Inferior parietal cortex (tissue), 1 donor: ENCODE data around the gene HIP1R.

Experiments
- DNase-seq: peaks from one replicate; pipeline ENCODE4 v3.0.0-alpha.2; 2016; ENCODE audit errors: extremely low spot score

Gene HIP1R

DNA sequence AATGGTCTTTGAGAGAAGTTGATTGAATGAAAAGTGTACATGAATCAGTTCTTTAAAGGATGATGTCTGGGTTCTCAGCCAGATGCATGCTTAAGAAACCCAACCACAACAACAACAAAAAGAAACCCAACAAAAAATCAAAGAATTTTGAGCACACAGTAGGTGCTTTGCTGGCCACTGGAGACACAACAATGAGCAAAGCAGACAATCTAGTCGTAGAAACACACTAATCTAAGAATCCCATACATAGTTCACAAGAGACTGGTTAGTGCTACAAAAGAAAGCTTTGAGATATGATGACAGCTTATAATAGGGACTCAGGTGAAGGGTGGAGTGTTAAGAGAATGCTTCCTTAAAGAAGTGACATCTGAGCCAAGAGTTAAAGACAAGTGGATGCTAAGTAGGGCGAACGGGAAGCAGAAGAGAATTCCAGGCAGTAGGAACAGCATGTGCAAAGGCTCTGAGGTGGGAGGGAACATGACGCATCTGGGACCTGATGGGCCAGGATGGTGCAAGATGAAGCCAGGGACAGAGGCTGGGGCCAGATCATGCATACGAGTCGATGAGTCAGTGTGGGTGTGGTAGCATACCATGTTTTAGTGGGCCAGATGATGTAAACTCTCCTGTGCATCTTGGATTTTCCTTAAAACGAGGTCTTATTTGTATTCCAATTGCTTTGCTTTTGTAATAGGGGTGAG, 4.6 kb upstream of the HIP1R start:
- DNase-seq: no peak

DNA sequence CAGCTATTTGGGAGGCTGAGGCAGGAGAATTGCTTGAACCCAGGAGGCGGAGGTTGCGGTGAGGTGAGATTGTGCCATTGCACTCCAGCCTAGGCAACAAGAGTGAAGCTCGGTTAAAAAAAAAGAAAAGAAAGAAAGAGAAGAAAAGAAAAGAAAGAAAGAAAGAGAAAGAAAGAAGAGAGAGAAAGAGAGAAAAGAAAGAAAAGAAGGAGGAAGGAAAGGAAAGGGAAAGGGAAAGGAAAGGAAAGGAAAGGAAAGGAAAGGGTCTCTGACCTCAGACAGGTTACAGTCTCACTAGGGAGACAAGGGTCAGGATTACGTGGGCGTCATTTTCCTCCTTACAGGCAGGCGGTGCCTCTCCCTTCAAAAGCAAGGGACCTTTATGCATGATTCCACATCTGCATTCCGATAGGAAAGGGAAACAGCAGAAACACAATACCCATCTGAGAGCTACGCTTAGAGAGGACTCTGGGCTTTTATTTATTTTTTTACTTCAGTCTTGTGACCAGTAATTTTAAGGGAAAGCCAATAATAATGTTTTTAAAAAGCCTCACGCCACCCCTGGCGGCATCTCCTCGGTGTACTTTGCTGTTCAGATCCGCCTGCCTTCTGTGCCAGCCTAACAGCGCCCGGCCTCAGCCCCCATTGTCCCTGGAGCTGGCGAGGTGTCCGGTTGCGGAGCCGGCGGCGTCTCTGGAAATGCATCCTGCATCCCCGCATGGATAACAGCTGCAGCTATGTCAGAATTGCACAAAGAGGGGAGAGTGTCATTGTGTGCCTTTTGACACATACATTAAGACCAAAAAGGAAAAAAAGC, 945 bp upstream of the HIP1R start:
- peak; percentile 64 for DNase-seq

DNA sequence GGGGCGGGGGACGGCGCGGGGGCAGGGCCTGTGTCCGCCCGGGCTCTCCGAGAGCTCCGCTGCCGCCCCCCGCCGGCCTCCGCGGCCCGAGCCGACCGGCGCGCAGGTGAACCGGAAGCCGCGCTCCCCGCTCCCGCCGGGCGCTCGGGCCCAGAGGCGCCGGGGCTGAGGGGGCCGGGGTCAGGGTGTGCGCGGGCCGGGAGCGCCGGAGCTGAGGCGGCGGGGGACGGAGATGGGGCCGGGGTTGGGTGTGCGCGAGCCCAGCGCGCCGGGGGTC, 431 bp downstream of the HIP1R start:
- DNase-seq: no peak

DNA sequence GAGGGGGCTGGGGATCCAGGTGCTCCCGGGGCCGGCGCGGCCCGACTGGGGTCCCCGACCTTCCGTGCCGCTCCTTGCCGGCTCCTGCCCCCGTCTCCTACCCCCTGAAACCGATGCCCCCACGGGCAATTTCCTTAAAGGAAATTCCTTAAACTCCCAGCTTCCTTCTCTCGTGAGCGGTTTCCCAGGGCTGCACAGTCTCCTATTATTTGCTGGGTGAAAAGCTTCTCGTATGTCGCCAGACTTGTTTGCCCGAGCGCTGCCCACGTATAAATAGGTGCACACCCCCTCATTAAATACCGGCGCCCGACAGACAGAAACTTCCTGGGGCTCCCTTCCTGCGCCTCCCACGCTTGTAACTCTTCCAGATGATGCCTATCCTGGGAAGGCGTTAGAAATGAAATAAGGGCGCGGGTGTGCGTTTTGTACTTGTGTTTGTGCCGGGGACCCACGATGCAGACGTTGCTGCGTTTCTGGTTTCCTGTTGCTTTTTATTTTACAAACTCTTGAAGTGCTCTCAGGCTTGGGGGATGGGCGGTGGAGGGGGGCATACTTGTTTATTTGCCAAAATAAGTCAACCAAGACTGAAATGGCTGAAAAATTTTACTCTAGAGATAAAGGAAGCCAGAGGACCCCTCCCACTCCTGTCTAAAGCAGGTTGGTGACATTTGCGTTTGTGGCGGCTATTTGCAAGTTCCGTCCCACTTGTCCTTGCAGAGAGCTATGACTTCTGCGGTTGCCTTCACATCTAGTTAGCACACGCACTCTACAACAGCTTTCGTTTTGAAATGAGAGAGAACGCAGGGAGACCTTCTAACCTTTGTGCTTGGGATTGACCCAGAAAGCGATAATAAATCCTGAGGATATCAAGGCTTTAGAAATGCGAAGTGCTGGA, 1.0 kb downstream of the HIP1R start:
- peak; percentile 72 for DNase-seq

DNA sequence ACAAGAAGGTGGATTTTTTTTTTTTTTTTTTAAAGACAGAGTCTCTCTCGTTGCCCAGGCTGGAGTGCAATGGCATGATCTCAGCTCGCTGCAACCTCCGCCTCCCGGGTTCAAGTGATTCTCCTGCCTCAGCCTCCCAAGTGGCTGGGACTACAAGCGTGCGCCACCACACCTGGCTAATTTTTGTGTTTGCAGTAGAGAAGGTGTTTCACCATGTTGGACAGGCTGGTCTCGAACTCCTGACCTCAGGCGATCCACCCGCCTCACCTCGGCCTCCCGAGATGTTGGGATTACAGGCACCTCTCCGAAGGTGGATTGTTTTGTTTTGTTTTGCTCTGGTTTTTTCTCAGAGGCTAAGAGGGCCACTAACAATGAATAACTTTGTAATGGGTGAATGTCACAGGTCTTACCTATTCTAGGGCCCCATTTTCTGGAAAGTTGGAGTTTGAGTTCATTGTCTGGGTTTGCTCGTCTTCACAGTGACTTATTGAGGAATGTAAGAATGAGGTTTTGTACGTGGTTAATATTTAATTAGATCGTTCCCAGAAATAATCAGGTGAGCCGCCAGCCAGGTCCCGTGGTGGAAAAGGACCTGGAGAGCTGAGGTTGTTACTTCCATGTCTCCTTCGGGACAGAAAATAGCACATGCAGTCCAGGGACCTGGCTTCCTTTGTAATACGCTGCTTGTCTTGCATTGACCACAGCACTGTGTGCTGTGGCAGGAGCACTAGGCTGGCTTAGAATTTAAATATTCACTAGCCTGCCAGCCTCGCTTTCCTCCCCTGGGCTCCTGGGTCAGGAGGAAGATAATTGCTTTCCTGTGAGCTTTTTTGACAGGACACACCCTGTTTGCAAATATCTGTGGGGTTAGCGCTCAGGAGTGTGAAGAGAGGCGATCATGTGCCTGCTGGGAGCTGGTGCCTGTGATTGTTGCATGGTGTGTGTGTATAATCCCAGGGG, 2.3 kb downstream of the HIP1R start:
- DNase-seq: peak; percentile 20

DNA sequence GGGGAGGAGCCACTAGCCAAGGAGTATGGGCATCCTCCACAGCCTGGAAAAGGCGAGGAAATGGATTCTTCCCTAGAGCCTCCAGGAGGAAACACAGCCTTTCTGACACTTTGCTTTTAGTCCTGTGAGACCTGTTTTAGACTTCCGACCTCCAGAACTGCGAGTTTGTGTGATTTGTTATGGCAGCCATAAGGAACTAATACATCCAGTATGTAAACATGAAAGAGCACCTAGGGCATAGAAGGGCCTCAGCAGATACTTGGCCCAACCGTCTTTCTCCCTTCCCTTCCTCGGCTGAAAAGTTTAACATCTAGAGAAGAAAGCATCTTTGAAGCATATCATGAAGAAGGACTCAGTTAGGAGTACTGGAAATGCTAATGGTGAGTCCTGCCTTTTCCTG, 3.6 kb downstream of the HIP1R start:
- no peak for DNase-seq

DNA sequence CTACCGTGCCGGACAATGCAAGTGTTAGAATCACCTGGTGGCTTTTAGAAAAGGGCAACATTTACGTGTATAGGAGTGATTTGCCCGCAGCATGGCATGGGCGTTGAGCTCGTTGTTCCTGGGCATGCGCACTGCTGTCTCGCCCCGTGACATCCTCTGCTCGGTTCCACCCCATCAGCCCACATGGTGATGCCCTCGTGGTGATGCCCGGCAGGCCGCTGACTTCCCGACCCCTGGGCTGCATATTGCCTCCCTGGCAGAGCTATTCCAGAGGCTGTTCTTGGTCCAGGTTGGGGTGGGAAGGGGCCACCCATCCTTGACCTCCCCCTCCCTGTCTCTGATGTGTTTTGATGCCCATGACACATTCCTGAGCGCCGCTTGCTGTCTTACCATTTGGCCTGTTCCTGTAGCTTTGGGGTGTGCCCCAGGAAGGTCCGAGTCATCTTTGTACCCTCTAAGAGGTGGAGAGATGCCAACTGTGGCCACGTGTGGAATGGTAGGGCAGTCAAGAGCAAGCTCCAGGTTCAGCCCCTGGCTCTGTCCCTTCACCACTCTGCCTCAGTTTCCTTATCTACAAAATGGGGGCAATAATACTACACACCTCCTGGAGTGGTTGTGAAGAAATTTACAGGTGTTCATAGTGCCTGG, 4.8 kb downstream of the HIP1R start:
- DNase-seq: peak; percentile 25

DNA sequence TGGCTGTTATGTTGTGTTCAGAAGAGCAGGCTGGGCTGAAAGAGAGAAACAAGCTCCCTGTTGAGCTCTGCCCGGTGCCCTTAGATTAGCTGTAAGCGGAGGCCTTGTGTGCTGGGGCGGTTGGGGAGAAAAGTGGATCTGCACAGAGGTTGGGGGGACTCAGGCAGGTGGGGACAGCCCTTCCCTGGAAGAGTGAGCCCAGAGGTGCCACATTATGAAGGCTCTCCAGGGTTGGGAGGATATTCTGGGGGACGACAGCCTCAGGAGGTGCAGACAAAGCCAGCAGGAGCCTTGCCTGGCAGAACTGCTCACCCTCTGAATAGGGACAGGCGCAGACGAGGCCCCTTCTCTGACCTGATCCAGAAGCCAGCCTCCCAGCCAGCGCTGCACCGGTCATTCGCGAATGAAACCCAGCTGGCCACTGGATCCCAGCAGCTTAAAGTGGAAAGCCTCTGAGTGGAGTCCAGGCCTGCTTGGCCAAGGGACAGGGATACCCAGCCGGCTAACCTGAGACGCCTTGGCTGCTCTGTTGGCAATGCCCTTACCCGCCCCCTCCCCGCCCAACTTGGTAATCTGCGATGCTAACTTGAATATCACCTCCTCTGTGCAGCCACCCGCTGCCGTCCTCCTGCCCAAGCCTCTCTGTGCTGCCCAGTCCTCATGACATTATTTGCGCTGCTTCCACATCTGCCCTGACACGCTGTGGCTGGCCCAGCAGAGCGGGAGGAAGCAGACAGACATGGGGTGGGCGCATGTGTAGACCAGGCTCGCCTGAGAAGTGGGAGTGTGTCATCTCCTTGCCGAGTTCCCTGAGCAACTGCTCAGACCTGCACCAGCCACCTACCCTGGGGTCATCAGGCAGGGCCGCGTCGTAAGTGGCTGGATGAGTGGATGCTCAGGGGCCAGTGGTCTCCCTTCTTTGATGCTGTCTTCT, 5.6 kb downstream of the HIP1R start:
- no peak for DNase-seq

DNA sequence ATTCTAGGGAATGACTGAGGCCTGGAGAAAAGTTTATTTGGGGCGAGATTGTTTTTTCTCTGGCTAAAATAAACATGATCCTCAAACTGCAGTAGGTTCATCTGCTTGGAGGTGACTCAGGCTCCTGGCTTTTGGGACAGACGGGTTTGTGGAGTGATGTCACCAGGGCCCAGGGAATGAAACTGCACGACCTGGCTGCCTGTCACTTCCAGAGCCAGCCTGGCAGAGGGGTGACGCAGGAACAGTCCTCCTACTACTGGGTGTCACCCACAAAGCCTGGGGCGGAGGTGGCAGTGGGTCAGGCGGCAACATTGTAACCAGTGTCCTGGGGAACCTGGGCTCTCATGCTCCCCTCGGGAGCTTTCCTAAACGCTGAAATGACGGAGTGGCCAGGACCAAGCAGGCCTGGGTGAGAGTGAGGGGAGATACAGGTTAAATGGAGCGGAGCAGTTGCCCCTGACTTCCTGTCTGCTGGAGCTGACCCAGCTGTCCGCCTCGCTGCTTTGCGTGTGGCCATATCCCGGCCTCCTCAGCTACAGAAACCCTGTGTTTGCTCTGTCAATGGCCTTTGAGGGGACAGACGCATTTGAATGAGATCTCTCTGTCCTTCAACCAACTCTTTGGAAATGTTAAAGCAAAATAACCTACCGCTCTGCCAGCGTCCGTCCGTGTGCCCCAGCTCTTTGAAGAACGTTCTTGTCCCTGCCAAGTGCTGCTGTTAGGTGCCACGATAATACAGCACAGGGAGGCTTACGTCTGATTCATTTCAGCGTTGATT, 6.5 kb downstream of the HIP1R start:
- DNase-seq: peak; percentile 56

DNA sequence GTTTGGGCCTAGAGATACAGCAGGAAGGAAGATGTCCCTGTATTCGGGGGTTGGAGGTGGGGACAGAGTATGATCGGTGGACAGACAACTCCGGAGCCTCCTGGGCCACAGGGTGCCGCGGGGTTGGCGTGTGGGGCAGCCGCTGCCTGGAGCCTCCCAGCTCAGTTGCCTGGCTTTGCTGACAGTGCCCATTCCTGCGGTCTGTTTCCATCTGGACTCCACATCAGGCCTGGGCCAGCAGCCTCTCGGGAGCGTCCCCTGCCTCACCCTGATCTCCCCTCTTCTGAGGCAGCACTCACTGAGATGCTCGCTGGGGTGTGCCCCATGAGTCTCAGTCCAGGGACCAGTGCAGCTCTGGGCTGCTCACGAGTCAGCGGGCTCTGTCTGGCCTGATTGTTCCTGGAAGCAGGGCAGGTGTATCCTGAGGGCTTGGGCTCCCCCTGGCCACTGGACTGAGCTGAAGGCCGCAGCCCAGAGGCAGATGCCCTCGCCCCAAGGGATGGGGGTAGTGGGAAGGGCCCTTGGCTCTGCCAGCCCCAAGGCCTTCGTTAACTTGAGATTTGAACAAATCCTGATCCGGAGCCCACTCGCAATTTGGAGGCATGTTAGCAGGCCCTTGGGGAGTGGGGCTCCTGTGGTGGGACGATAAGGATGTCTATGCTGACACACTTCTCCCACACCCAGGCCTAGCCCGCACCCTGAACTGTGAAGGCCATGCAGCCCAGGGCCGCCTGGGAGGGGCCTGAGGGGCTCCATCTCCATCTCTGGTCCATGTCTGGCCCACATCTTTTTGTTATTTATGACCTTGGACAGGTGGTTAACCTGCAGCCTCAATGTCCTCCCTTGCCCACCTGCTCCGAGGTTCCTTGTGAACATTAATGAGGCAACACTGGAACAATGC, 7.5 kb downstream of the HIP1R start:
- no peak for DNase-seq

DNA sequence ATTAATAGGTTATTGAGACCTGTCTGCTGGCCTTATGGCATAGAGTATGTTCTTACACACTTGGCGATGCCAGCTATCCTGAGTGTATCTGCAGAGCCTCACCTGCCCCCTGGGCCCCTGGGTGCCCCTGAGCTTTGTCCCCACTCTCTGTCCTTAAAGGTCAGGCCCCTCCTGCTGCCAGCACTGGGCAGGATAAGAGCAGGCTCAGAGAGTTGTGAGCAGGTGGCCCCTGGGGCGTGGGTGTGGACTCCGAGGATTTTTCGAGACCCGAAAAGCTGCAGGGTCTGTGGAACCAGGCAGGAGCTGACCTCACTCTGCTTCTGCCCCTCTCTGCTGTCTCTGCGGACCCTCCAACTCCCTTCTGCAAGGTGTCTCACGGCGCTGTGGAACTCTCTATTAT, 8.2 kb downstream of the HIP1R start:
- DNase-seq: no peak

DNA sequence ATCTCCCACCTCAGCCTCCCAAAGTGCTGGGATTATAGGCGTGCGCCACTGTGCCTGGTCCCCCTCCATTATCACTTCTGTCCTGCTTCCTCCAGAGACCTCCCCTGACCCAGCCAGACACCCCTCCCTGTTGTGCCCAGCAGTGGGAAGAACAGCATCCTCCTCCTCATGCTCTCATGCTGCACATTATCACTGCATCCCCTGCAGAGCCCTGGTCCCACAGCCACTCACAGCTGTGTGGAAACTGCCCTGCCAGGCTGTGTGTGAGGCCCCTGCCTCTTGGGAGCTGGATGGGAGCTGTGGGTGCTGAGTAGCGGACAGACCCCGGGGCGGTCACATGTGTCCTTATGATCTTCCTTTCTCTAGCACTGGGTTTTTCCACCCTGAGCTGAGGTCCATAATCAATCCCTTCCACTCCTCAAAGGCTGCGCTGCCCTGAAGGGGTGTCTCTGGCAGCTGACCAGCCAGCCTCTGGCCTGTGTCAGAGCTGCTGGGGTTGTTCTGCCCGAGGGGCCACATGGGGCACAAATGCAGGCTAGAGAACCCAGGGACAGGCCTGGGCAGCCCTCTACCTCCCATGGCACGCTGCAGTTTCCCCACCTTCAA, 9.2 kb downstream of the HIP1R start:
- no peak for DNase-seq

DNA sequence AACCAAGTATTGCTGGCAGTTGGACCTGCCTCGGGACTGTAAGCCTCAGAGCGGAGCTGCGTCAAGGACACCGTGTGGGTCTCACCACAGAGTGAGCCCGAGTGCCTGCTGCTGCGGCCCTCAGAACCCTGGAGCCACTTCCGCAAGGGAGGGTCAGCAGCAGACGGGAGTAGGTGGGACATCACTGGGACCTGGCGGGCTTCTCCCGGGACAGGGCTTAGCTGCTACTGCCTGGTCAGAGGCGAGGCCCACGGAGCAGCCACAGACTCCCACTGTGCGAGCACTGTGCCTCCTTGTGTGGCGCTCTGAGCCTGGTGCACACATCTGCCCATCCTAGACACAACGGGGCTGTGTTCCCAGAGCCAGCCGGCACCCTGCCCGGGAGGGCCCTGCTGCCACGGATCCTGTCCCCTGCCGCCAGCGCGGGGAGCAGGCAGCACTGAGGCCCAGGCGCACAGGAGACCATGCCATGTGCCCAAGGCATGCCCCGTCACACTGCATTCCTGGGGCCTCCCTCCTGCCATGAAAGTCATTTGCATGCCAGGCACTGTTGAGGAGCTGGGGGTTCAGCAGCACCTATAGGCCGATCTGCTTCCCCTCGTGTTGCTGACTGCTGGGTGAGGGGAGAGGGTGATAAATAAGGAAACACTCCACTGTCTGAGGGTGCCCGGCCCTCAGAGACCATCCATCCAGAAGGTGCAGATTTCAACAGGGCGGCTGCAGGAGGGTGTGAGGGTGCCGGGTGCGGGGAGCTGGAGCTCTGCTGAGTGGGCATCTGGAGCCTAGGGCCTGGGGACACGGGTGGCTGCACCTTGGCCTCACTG, 10.0 kb downstream of the HIP1R start:
- peak; percentile 86 for DNase-seq

DNA sequence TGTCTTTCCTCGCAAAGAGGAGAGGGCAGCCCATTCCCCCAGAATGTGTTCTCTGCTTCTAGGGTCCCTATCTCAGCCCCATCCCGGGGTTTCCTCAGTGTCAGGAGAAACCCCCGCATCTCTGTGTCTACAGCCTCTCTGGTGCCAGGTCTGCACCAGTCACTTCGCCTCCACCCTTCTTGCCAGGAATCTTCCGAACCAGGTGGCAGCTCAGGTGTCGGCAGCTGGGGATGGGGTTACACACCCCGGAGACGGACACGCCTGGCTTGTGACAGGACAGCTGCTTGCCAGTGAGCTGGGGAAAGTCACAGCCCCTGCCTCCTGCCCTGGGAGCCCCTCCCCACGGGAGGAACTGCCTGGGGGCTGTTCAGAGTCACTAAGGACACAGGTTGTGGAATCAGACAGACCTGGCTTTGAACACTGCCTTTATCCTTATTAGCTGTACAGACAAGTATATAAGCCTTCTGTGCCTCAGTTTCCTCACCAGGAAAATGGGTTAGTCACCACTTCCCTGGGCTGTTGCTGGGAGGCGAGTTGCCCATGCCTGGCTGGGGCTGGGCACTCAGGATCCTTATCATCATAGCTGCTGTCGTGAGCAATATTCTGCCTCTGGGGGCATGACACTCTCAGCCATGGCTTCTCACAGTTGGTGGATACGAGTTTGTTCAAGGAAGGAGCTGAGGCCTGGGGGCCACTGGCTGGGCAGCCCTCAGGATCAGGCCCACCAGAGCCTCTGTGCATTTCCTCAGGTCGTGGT, 10.8 kb downstream of the HIP1R start:
- no peak for DNase-seq

DNA sequence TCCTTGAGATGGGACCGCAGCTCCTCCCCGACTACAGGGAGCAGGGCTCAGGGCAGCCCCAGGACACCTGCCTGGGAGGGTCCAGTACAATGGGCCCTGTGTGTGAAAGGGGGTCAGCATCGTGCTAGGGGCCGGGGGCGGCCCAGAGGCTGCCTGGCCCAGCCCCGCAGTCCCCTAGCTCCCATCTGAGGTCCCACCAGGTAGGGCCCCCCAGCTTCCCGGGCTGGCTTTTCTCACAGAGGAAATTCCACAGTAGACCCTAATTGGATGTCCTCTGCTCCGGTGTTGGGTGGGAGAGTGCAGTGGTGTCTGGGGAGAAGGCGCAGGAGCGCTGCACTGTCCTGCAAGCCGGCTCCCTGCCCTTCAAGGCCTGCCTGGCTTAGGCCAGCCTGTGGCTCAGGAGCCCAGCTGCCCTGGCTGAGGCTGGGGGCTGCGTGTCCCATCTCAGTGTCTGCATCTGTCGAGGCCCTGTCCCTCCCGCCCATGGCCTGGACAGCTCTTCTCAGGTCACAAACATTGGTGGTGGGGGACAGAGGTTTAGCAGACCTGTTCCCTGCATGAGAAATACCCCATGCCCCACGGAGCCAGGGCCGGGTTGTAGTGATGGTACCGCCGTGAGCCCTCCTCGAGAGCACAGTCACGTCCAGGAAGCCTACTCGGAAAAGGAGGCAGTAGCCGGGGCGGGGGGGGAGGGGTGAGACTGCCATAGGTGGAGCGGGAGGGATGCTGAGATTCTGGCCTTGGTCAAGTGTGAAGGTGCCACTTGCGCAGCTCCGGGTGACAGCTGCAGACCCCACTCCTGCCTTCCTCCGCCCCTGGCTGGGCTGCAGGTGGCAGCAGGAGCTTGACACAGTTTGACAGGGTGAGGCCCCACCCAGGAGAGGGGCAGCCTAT, 11.6 kb downstream of the HIP1R start:
- DNase-seq: no peak
